Stomach smooth muscle (tissue), 2 donors: ENCODE data around the gene TM9SF3.

Experiments used
- H3K27ac ChIP-seq: one replicate; pipeline ENCODE4 v1.7.0; 2013; ENCODE audit warnings: mild to moderate bottlenecking, low read length, inconsistent platforms
- H3K27me3 ChIP-seq, 2 donors: one replicate each; pipeline ENCODE4 v1.7.0; 2013; ENCODE audit warnings: low read length in 2 of 2; ENCODE audit not compliant: insufficient read depth in 2 of 2, control insufficient read depth in 1 of 2
- H3K36me3 ChIP-seq, 2 donors: one replicate each; pipeline ENCODE4 v1.7.0; 2013; ENCODE audit warnings: low read length in 2 of 2; ENCODE audit not compliant: control insufficient read depth in 2 of 2, insufficient read depth in 2 of 2
- H3K4me1 ChIP-seq: one replicate; pipeline ENCODE4 v1.7.0; 2013; ENCODE audit warnings: low read length; ENCODE audit not compliant: control insufficient read depth, insufficient read depth
- H3K4me3 ChIP-seq, 2 donors: one replicate each; pipeline ENCODE4 v1.7.0; 2013; ENCODE audit warnings: low read length in 2 of 2
- H3K9ac ChIP-seq, 2 donors: one replicate each; pipeline ENCODE4 v1.7.0; 2013; ENCODE audit warnings: low read length in 2 of 2, mild to moderate bottlenecking in 1 of 2
- H3K9me3 ChIP-seq, 2 donors: one replicate each; pipeline ENCODE4 v1.7.0; 2013; ENCODE audit warnings: low read length in 2 of 2; ENCODE audit not compliant: control insufficient read depth in 2 of 2
- donor health status: healthy.
- donor health status: Pancreatic carcinoma.

Gene TM9SF3

GRCh38 chr10:96616961-96617360 lies 30.1 kb upstream of the TM9SF3 start:
- H3K9me3 ChIP-seq = no peaks in the 10 kb centered on the region
- H3K27me3 ChIP-seq = no peaks in the 10 kb centered on the region
- no peak overlapping the region for H3K9ac ChIP-seq
- no peak overlapping the region for H3K27ac ChIP-seq
- H3K4me1 ChIP-seq = peaks cover 17% of the 10 kb centered on the region
- H3K4me3 ChIP-seq = no peak overlapping the region
- no peaks in the 10 kb centered on the region for H3K36me3 ChIP-seq

- Histone ChIP-seq H3K4me1 (peaks cover 11% of the 10 kb centered on the region), H3K9me3 (no peaks in the 10 kb centered on the region), H3K27ac (no peak overlapping the region)
Measured at GRCh38 chr10:96614515-96614914, 27.7 kb upstream of the TM9SF3 start.

GRCh38 chr10:96613576-96613975 lies 26.8 kb upstream of the TM9SF3 start:
- H3K9ac ChIP-seq = no peak overlapping the region
- no peak overlapping the region for H3K27ac ChIP-seq
- H3K4me1 ChIP-seq = peaks cover 2% of the 10 kb centered on the region
- no peaks in the 10 kb centered on the region for H3K27me3 ChIP-seq
- no peak overlapping the region for H3K4me3 ChIP-seq
- H3K36me3 ChIP-seq = no peaks in the 10 kb centered on the region
- no peaks in the 10 kb centered on the region for H3K9me3 ChIP-seq

More at GRCh38 chr10:96614515-96614914, 27.7 kb upstream of the TM9SF3 start:
- no peak overlapping the region for H3K9ac ChIP-seq
- H3K27me3 ChIP-seq = no peaks in the 10 kb centered on the region
- H3K36me3 ChIP-seq = no peaks in the 10 kb centered on the region
- H3K4me3 ChIP-seq = no peak overlapping the region

GRCh38 chr10:96612055-96612830 lies 25.4 kb upstream of the TM9SF3 start:
- Histone ChIP-seq H3K9ac (no peak overlapping the region), H3K9me3 (no peaks in the 10 kb centered on the region), H3K4me1 (peaks cover 2% of the 10 kb centered on the region), H3K27me3 (peaks cover 0 to 2% of the 10 kb centered on the region in 2 donors), H3K36me3 (no peaks in the 10 kb centered on the region), H3K27ac (no peak overlapping the region), H3K4me3 (no peak overlapping the region)

- H3K9ac ChIP-seq = no peak overlapping the region
- no peaks in the 10 kb centered on the region for H3K36me3 ChIP-seq
- H3K27me3 ChIP-seq = peaks cover 0 to 2% of the 10 kb centered on the region in 2 donors
- H3K4me3 ChIP-seq = no peak overlapping the region
- H3K4me1 ChIP-seq = peaks cover 2% of the 10 kb centered on the region
- no peak overlapping the region for H3K27ac ChIP-seq
- no peaks in the 10 kb centered on the region for H3K9me3 ChIP-seq
Measured at GRCh38 chr10:96610817-96611216, 24.0 kb upstream of the TM9SF3 start.

- Histone ChIP-seq H3K4me3 (no peak overlapping the region), H3K9me3 (no peaks in the 10 kb centered on the region), H3K36me3 (no peaks in the 10 kb centered on the region), H3K27me3 (peaks cover 0 to 2% of the 10 kb centered on the region in 2 donors), H3K9ac (no peak overlapping the region), H3K27ac (no peak overlapping the region), H3K4me1 (peaks cover 2% of the 10 kb centered on the region)
Measured at GRCh38 chr10:96609510-96609909, 22.7 kb upstream of the TM9SF3 start.

- no peak overlapping the region for H3K4me3 ChIP-seq
- peaks cover 0 to 2% of the 10 kb centered on the region in 2 donors for H3K27me3 ChIP-seq
- H3K9ac ChIP-seq = no peak overlapping the region
- H3K27ac ChIP-seq = no peak overlapping the region
- H3K36me3 ChIP-seq = no peaks in the 10 kb centered on the region
- no peaks in the 10 kb centered on the region for H3K9me3 ChIP-seq
- H3K4me1 ChIP-seq = peaks cover 2% of the 10 kb centered on the region
Measured at GRCh38 chr10:96608805-96609204, 22.0 kb upstream of the TM9SF3 start.

- Histone ChIP-seq H3K4me3 (no peak overlapping the region), H3K36me3 (no peaks in the 10 kb centered on the region), H3K27ac (no peak overlapping the region), H3K9ac (no peak overlapping the region), H3K4me1 (peaks cover 2% of the 10 kb centered on the region), H3K27me3 (peaks cover 0 to 2% of the 10 kb centered on the region in 2 donors), H3K9me3 (no peaks in the 10 kb centered on the region)
Measured at GRCh38 chr10:96608262-96608661, 21.4 kb upstream of the TM9SF3 start.

GRCh38 chr10:96606946-96607345 lies 20.1 kb upstream of the TM9SF3 start:
- Histone ChIP-seq H3K36me3 (no peaks in the 10 kb centered on the region), H3K4me1 (peaks cover 2% of the 10 kb centered on the region), H3K27ac (no peak overlapping the region), H3K27me3 (peaks cover 0 to 2% of the 10 kb centered on the region in 2 donors), H3K9me3 (no peaks in the 10 kb centered on the region), H3K9ac (no peak overlapping the region), H3K4me3 (no peak overlapping the region)

GRCh38 chr10:96606216-96606615 lies 19.4 kb upstream of the TM9SF3 start:
- no peaks in the 10 kb centered on the region for H3K36me3 ChIP-seq
- H3K27ac ChIP-seq = no peak overlapping the region
- H3K4me3 ChIP-seq = no peak overlapping the region
- H3K4me1 ChIP-seq = peaks cover 2% of the 10 kb centered on the region
- H3K27me3 ChIP-seq = peaks cover 0 to 2% of the 10 kb centered on the region in 2 donors
- no peak overlapping the region for H3K9ac ChIP-seq
- no peaks in the 10 kb centered on the region for H3K9me3 ChIP-seq

GRCh38 chr10:96600337-96600736 lies 13.5 kb upstream of the TM9SF3 start:
- Histone ChIP-seq H3K9ac (no peak overlapping the region), H3K4me3 (no peak overlapping the region), H3K4me1 (no peaks in the 10 kb centered on the region), H3K27ac (no peak overlapping the region), H3K9me3 (no peaks in the 10 kb centered on the region), H3K36me3 (no peaks in the 10 kb centered on the region), H3K27me3 (peaks cover 0 to 4% of the 10 kb centered on the region in 2 donors)
